ENCODE measurements around the gene RPP40.
"Not testable (repeated sequence)": the region's sequence is repeated elsewhere in the genome, so short reads cannot be mapped to it uniquely, and the experiment has no call there.

Gene RPP40, protein sequence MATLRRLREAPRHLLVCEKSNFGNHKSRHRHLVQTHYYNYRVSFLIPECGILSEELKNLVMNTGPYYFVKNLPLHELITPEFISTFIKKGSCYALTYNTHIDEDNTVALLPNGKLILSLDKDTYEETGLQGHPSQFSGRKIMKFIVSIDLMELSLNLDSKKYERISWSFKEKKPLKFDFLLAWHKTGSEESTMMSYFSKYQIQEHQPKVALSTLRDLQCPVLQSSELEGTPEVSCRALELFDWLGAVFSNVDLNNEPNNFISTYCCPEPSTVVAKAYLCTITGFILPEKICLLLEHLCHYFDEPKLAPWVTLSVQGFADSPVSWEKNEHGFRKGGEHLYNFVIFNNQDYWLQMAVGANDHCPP

DNA sequence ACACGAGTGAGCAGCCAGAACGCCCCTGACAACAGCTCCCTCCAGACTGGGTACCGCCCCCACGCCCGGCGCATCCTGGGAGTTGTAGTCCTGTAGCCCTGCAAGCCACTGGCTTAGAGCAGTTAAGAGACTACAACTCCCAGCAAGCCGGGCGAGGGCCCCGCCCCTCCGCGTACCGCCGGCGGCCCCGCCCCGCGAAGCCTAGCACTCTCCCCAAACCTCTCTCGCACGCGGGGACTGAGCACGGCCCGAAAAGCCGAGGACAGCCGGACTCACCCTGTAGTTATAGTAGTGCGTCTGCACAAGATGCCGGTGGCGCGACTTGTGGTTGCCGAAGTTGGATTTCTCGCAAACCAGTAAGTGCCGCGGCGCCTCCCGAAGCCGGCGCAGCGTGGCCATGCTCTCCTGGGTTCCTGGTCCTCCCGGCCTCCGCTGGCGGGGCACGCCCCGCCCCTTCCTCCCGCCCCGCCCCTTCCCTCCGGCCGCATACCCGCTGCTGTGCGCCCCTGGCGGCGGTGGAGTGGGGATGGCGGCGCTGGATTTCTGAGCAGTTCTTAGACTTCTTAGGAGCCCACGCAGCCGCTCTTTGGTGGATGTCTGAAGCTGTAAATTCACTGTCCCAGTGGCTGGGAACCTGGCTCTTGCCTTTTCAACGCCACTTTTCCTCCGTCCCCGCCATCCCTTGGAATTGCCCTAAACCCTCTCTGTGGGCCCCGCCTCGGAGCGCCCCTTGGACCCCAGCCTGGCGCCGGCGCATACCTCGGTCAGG lies at the start of gene RPP40:
Gene RPP40 (minus strand): TSS at position 434 of the 769 bp plus-strand sequence. CDS start 35 bp downstream, at position 399.
- DNase-seq (ENCODE audit: low read depth in 1 of 2, low spot score in 1 of 2): peak; percentile 98

DNA sequence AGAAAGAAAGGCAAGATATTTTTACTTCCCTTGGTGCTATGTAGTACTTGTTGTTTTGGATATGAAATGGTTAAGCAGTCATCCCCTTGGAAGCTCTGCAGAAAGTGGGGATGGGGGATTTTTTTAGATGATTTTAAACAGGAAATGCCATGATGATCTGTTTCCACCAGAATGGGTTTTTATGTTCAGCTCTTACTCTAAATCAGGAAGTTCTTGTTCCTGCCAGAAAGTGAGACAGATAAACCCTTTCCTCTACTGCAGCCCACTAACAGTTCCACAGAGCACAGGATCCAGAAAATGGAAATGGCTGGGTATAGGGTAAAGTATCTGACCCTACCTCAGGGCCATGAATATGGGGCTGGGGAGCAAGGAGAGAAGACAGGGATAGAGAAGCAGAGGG lies 49.2 kb upstream of the RPP40 start:
- DNase-seq (ENCODE audit: low read depth in 1 of 2, low spot score in 1 of 2): no peak

DNA sequence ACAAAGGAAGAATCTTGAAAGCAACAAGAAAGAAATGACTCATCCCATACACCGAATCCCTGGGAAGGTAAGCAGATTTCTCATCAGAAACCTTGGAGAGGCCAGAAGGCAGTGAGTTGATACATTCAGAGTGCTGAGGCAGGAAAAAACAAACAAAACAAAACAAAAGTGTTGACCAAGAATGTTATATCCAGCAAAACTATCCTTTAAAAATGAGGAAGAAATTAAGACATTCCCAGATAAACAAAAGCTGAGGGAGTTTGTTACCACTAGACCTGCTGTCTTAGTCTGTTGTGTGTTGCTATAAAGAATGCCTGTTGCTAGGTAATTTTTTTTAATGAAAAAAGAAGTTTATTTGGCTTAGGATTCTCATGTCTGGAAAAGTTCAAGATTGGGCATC lies 47.6 kb upstream of the RPP40 start:
- DNase-seq (ENCODE audit: low read depth in 1 of 2, low spot score in 1 of 2): no peak

DNA sequence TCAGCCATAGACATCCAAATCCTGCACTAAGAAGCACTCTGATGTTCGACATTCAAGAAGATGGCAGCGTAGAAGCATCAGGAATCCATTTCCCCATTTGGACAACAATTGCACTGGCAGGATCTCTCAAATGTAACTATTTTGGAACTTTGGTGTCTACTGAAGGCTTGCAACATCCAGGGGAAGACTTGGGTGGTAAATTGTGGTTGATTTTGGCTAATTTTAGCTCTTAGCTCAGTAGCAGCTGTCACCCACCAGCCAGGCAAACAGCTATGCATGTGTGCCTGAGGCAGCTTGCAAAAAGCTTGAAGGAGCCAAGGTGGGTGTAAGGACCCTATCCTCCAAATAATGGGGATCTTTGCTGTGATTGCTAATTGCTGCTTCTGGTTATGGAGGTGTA lies 46.2 kb upstream of the RPP40 start:
- DNase-seq (ENCODE audit: low read depth in 1 of 2, low spot score in 1 of 2): no peak

DNA sequence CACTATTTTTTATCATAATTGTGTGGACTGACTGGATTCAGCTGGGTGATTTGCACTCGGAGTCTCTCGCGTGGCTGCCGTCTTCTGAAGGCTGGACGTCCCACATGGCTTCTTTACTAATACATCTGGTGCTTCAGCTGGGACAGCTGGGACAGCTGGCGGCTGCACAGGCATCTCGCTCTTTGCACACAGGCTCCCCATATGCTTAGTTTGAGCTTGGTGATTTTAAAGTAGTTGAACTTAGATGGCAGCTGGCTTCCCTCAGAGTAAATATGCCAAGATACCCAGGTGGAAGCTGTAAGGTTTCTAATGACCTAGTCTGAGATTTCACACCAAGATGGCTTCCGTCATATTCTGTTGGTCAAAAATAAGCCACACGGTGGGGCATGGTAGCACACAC lies 42.6 kb upstream of the RPP40 start:
- no peak for DNase-seq (ENCODE audit: low read depth in 1 of 2, low spot score in 1 of 2)

DNA sequence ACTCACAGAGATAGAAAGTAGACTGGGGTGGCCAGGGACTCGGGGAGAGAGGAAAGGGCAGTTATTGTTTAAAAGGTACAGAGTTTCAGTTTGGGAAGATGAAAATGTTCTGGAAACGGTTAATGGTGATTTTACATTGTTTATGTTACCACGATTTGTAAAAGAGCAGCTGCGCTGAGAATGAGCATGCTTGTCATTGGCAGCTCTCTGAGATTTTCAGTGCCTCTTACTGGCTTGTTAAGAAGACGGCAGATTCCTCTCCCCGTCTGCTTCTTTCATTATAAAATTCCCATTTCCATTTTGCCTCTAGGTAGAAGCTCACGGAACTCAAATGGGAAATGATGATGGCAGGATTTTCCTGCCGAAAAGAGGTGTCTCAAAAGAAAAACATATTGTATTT lies 41.6 kb upstream of the RPP40 start:
- no peak for DNase-seq (ENCODE audit: low read depth in 1 of 2, low spot score in 1 of 2)

DNA sequence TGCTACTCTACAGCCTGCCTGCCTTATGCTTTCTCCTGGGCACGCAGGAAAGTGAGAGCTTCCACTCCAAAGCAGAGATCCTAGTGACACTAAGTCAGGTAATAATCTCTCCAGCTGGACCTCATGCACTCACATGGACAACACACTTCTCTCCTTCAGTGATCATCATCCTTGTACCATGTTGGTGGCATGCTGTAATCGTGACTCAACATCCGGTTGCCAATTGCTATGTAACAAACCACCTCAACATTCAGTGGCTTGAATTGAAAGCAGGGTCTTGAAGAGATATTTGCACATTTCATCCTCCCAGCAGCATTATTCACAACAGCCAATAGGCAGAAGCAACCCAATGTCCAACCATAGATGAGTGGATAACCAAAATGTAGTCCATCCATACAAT lies 41.0 kb upstream of the RPP40 start:
- DNase-seq (ENCODE audit: low read depth in 1 of 2, low spot score in 1 of 2): no peak

DNA sequence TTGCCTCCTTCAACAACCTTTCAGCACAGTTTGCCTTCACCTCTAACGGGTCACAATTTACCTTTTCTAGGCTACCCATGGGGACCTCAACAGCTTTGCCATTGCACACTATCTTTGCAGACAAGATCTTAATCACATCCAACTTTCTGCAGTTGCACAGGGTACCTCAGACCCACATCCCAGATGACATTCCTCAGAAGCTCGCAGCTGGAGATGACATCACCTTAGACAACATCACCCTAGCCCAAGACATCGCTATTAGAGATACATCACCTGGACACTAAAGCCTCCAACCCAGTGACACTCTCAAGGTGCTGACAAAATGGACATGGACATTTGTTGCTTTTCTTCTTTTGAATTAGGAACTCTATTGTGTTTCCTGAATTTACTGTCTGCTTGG lies 38.6 kb upstream of the RPP40 start:
- DNase-seq (ENCODE audit: low read depth in 1 of 2, low spot score in 1 of 2): no peak

DNA sequence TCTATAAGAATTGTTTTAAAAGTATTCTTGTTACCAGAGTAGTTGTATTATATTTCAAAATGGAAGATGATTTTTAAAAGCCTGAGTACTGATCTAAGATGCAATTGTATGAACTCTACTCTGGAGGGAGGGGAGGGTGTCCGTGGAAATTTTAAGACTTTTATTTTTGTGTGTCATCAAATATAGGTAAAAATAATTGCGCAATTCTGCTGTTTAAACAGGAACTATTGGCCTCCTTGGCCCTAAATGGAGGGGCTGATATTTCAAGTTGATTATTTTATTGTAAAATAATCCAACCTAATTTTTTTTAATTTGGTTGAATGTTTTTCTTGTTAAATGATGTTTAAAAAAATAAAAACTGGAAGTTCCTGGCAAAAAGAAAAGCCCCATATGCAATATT lies 38.1 kb upstream of the RPP40 start:
- DNase-seq (ENCODE audit: low read depth in 1 of 2, low spot score in 1 of 2): no peak

DNA sequence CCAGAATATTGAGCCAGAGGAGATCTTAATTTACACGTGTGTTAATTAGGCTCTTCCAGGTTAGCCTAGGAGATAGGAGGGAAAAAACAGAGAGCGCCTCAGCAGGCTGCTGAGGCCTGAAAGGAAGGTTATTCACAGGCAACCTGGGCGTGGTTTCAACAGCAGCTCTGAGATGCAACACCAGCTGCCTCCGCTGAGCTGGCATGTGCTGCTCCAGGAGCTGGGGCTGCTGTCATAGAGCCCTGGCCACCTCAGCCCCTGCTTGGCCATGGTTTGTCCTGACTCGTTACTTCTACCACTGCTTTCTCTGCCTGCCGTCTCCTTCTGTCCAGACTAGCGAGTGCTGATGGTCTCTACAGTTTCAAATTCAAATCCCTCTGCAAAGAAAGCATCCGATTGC lies 32.4 kb upstream of the RPP40 start:
- no peak for DNase-seq (ENCODE audit: low read depth in 1 of 2, low spot score in 1 of 2)

DNA sequence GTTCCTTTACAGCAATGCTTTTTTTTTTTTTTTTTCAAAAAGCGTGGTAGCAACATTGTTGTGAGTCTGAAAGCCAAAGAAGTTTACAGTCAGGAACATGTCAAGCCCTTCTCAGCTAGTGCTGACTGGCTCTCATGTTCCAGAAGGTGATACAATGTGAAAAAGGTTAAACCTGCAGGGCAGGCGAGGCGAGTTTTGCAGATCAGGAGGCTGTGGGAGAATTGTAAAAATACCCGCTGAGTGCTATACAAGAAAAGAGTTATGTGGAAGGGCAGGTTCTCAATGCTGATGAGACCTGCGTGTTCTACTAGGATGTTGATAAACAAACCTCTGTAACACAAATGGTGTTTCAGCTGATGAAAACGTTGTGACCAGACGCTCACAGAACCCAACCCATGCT lies 30.9 kb upstream of the RPP40 start:
- DNase-seq (ENCODE audit: low read depth in 1 of 2, low spot score in 1 of 2): no peak

DNA sequence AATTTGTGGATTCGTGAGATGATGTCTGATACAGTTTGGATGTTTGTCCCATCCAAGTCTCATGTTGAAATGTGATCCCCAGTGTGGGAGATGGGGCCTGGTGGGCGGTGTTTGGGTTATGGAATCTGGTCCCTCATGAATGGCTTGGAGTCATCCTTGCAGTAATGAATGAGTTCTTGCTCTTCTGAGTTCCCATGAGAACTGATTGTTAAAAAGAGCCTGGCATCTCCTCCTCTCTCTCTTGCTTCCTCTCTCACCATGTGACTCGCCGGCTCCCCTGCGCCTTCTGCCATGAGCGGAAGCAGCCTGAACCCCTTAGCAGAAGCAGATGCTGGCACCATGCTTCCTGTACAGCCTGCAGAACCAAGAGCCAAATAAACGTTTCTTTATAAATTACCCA lies 30.5 kb upstream of the RPP40 start:
- DNase-seq (ENCODE audit: low read depth in 1 of 2, low spot score in 1 of 2): no peak

DNA sequence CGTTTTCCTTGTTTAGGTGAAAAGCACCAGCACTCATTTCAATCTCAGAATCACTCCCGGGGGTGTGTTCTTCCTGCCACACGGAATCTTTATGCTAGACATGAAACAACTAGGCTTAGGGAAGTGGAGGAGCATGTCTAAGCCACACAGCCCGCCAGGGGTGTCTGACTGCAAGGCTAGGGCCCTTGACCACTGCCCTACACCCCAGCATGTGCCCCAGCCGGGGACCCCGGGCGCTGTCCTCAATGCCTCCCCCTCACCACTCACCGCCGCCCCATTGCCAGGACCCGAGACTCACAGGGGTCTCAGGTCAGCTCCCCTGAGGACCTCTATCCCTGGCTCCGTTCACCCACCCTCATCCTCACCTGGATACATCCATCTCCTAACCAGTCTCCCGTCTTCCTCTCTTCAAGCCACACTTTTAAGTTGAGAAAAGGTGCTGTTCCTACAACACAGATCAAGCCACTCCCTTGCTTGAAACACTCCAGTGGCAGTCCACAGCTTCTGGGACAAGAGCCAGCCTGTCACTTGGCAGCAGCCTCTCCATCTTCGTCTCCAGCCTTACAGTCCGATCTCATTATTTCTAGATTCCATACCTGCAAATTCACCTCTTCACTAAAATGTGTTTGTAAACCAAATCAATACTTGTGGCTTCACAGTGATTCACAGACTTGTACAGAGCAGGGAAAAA lies 29.5 kb upstream of the RPP40 start:
- DNase-seq (ENCODE audit: low read depth in 1 of 2, low spot score in 1 of 2): not testable (repeated sequence)

DNA sequence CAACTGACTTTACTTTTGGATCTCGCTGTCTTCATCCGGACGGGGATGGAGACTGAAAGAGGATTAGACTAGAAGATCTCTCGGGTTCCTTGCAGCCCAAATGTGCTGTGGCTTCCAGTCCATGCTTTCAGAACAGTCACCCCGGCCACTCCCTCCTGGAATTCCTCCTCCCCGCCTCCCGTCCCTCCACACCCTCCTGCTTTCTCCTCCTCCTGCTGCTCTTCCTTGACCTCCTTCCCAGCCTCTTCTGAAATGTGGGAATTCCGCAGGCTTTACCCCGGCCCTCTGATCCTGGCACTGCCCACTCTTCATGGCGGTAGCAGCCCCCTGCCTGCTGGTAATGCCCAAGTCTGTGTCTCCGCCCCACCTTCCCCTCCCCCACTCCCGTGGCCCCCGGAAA lies 28.9 kb upstream of the RPP40 start:
- not testable (repeated sequence) for DNase-seq (ENCODE audit: low read depth in 1 of 2, low spot score in 1 of 2)

DNA sequence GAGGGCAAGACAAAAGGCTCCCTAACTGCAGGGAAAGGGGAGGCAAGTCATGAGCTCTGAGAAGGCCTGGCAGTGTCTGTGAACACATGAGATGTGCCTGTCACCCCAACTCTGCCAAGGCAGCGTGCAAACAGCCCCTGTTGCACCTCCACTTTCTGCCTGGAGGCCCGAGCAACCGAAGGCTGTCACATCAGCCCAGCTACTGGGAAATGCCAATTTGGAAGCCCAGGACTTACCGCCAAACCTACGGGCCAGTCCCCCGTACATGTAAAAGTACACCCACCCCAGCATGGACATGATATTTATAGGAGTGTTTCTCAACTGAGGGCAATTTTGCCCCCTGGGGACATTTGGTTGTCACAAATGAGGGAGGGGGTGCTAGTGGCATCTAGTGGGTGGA lies 27.3 kb upstream of the RPP40 start:
- no peak for DNase-seq (ENCODE audit: low read depth in 1 of 2, low spot score in 1 of 2)

DNA sequence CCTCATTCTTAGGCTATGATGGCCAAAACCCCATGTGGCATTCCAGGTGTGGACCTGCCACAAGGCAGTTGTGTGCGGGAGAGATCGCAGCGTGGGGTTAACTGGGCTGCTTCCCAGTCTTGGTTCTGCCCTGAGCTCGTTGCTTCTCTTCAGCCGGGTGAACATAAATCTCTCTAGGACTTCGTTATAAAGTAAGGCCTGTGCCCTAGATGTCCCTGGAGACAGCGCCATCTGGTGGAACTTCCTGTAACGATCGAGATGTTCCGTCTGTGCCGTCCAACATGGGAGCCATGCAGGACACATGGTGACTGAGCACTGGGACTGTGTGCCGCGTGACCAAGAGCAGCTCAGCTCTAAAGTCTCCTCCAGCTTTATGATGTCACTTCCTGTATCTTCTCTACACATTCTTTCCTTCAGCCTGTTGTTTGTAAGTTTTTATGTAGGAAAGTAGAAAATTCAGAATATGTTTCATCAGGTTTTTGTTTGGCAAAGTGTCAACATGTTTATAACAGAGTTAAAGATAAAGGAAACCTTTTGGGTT lies 26.8 kb upstream of the RPP40 start:
- DNase-seq (ENCODE audit: low read depth in 1 of 2, low spot score in 1 of 2): peak; percentile 51 to 68

DNA sequence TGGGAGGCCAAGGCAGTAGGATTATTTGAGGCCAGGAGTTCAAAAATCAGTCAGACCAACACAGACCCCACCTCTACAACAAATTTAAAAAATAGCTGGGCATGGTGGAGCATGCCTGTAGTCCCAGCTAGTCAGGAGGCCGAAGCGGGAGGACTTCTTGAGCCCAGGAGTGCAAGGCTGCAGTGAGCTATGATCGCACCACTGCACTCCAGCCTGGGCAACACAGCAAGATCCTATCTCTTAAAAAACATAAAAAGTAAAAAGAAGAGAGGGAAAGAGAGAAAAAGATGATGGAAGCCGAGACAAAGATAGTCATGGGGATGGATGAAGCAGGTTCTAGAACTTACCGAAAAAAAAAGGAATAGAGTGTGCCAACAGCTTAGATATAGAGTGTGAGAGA lies 25.8 kb upstream of the RPP40 start:
- no peak for DNase-seq (ENCODE audit: low read depth in 1 of 2, low spot score in 1 of 2)

DNA sequence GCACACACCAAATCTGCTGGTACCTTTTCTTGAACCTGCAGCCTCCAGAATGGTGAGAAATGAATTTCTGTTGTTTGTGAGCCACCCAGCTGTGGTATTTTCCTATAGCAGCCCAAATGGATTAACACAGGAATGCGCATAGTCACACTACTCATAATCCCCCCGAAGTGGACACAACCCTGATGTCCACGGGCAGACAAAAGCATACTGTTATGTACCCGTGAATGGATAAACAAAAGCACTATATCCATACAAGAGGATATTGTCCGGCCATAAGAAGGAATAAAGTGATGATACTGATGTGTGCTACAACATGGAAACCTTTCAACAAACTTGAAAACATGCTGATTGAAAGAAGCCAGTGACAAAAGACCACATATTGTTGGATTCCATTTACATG lies 25.1 kb upstream of the RPP40 start:
- DNase-seq (ENCODE audit: low read depth in 1 of 2, low spot score in 1 of 2): no peak

DNA sequence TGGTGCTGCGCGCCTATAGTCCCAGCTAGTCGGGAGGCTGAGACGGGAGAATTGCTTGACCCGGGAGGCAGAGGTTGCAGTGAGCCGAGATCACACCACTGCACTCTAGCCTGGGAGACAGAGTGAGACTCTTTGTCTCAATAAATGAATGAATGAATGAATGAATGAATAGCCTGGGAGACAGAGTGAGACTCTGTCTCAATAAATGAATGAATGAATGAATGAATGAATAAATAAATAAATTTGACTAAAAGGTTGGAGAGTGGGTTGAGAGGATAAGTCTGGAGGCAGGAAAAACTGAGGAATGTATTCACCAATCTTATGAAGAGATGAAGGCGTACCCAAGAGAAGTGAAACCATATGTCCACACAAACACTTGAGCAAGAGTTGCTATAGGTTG lies 24.5 kb upstream of the RPP40 start:
- no peak for DNase-seq (ENCODE audit: low read depth in 1 of 2, low spot score in 1 of 2)

DNA sequence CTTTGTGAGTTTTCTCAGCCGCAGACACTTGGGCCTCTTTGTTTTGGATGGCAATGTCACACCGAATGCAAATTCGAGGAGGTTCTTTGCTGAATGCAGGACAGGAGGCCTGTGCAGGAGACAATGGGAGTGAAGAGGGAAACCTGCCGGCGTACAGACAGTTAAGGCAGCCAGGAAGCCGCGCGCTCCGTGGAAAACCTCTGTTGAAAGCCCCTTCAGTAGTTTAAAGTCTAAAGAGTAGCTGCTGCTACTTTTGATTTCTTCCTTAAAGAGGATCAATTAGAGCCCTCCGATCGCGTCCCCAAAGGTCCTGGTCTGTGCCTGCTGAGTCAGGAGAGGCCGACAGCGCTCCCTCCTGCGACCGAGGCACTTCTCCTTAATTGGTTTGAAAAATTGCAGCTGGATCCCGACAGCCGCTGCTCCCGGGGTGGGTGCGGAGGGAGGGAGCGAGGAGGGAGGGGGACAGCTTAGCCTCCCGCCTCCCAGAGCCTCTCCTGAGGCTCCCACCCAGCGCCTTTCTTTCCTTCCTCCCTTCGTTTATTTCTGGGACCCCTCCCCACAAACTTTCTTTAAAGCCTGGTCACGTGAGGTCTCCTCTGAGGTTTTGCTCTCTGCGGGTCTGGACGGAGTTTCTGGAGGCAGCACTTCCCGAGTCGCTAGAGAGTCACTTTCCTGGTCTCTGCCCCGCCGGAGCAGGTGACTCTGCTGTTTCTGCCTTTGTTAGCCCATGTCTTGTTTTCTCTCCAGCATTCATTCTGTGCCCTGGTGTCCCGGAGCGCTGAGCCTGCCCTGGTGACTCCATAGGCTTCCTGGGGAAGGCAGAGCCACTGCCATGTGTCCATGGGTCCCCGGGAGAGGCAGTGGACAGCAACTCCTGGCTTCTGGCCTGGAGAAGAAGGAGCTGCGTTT lies 22.3 kb upstream of the RPP40 start:
- DNase-seq (ENCODE audit: low read depth in 1 of 2, low spot score in 1 of 2): no peak

DNA sequence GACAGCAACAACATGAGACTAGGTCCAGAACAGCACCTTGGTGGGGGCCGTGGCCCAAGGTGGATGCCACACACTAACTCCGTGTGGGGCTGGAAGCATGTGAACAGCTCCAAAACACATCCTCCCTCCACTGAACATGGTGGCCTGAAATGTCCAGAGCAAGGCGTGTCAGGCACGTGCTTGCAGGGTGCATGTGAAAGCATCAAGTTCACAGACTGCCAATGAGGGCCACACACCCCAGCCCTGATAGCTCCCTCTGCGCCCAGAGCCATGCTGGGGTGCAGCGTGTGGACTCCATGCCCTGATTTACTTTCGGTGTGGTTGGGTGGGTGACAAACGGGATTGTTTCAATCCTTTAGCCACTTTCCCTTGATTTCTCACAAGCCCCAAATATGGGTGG lies 20.1 kb upstream of the RPP40 start:
- no peak for DNase-seq (ENCODE audit: low read depth in 1 of 2, low spot score in 1 of 2)

Measured in activated CD4-positive, alpha-beta T cell treated with anti-CD3 and anti-CD28 coated beads, Interleukin-2, amount 50 U/mL, for 24 hours (primary cell).